NCI-H2171 (cell line): ENCODE measurements around the gene ZNF195.
"Not testable (repeated sequence)": the region's sequence is repeated elsewhere in the genome, so short reads cannot be mapped to it uniquely, and the experiment has no call there.

Experiments
- DNase-seq: peaks from one replicate; lab custom pipeline; 2025; lab: John Stamatoyannopoulos, UW

ZNF195 gene

GRCh38 chr11:3347127-3347526 is 31.8 kb downstream of the ZNF195 start:
- no peak for DNase-seq

DNA sequence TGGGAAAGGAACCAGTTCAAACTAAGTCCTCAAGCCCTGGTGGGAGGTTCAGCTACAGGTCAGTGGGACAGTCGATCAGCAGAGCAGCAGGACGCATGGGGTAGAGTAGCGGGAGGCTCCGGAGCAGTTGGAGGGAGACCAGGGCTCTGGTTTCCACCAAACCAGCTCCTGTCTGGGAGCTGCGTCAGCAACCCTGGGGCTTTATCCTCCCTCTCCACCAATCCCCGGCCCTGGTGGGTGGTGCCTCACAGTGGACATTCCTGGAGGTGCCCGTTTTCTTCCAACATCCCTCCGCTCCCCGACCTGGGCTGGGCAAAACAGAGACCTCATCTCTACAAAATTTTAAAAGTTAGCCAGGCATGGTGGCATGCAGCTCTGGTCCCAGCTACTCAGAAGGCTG is 32.4 kb downstream of the ZNF195 start:
- DNase-seq, result no peak

DNA sequence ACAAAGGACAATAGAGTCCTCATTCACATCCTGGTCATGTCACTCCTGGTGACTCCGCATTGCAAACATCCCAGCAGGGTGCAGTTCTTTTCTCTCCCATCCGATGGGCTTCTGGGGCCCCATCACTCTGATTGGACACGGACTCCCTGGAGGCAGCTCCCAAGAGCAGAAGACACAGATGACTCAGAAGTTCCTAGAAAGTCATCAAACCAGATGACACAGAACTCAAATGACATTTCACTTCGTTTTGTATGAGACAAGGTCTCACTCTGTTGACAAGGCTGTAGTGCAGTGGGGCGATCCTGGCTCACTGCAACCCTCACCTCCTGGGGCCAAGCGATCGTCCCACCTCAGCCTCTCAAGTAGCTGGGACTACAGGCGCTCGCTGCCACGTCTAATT is 33.2 kb downstream of the ZNF195 start:
- no peak for DNase-seq

DNA sequence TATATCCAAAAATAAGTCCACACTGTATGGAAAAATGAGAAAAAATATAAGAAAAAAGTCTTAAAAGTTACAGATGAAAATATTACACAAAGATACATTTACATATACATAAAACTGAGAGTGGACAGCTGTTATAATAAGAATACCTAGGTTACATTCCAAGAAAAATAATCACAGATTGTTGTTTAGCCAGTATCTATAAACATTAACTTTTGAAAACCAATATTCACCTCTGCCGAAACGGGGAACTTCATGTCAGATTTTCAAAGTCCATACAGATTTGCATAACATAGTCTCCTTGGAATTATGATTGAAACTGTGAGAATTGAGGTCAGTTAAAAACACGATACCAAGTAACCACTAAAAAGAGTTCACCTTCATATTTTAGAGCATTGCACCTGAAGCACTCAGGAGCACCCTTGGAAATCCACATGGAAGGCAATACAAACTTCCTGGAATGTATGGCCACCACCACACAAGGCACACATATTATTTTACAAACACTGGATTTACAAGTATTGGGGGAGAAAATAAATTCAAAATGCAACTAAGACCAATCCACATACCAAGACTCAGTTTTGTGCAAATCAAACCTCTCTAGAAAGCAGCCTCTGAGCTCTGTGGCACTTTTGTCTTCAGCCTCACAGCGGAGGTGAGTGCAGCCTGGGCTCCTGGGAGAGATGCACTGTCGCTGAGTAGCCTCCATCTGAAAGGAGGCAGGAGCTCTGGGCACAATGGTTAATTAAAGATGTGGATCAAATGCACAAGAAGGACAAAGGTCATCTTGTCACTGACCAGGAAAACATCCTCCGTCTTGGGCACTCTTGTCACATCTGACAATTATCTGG is 34.4 kb downstream of the ZNF195 start:
- no peak for DNase-seq

GRCh38 chr11:3342709-3343108 is 36.2 kb downstream of the ZNF195 start:
- DNase-seq, result no peak

- no peak for DNase-seq
Measured at GRCh38 chr11:3341298-3341697, 37.6 kb downstream of the ZNF195 start.

DNA sequence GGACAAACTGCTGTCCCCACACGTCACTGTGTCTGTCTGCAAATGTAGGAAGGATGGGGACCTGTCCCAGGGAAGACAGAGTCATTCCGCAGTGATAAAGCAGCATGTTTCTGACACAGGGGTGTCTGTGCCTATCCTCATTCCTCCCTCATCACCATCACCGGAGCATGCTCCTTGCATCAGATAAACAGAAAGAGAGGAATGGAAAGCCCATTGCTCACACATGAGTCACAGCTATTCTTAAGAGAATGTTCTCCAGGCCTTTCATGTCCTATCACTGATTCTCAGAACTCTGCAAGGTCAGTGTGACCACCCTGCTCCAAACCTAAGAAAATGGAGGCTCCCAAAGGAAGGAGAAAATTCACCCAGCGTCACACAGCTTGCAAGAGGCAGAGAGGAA is 38.9 kb downstream of the ZNF195 start:
- DNase-seq, result no peak

DNA sequence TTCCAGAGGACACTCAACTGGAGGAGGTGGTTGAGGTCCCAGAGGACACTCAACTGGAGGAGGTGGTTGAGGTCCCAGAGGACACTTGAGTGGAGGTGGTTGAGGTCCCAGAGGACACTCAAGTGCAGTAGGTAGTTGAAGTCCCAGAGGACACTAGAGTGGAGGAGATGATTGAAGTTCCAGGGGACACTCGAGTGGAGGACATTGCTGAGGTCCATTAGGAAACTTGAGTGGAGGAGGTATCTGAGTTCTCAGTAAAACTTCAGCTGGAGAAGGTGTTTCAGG is 39.7 kb downstream of the ZNF195 start:
- no peak for DNase-seq

DNA sequence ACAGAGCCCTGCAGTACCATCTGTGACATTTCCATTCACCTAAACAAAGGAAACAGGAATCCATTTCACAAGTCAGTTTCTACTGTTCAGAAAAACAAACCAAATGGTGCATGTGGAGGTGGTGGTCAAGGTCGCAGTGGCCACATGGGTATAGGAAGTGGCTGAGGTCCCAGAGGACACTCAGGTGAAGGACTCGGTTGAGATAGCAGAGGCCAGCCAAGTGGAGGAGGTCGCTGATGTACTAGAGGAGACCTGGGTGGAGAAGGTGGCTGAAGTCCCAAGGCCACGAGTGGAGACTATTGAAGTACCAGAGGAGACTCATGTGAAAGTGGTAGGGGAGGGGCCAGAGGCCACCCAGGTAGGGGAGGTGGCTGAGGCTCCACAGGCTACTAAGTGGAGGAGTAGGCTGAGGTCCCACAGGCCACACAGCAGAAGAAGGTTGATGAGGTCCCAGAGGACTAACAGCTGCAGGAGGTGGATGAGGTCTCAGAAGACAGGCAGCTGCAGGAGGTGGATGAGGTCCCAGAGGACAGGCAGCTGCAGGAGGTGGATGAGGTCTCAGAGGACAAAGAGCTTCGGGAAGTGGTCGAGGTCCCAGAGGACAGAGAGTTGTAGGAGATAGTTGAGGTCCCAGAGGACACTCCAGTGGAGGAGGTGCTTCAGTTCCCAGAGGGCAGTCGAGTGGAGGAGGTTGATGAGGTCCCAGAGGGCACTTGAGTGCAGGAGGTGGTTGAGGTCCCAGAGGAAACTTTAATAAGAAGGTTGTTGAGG is 40.2 kb downstream of the ZNF195 start:
- DNase-seq, result no peak

DNA sequence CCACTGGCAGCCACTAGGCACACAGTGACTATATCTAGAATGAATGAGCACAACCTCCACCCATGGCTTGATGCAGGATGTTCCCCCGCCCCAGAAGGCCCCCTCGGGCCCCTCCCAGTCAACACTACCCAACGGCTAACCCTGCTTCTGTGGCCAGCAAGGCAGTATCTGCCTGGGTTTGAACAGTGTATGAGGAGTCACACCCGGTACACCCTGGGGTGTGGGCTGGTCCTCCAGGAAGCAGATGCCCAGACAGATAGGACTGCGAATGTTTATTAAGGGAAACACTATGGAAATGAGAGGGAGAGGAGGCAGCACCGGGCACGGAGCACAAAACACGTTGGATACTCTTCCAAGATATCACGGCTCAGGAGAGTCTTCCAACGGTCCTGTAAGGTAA is 42.5 kb downstream of the ZNF195 start:
- DNase-seq, result not testable (repeated sequence)

DNA sequence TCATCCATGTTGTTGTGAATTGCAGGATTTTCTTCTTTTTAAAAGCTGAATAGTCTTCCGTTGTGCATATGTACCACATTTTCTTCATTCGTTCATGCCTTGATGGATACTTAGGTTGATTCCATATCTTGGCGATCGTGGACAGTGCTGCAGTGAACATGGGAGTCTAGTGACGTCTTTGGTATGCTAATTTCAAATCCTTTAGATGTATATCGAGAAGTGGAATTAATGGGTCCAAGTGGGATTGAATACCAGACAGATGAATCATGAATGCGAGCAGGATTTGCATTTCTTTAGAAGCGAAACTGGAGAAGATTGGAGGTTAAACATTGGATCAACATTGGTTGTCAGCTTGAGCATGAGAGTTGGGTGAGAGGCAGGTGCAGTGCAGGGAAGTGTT is 45.8 kb downstream of the ZNF195 start:
- not testable (repeated sequence) for DNase-seq

- DNase-seq, result not testable (repeated sequence)
Measured at GRCh38 chr11:3331078-3331477, 47.9 kb downstream of the ZNF195 start.

GRCh38 chr11:3330064-3330463 is 48.9 kb downstream of the ZNF195 start:
- DNase-seq, result not testable (repeated sequence)

- not testable (repeated sequence) for DNase-seq
Measured at GRCh38 chr11:3328503-3328902, 50.4 kb downstream of the ZNF195 start.

GRCh38 chr11:3326450-3326849 is 52.5 kb downstream of the ZNF195 start:
- DNase-seq, result not testable (repeated sequence)

GRCh38 chr11:3324724-3325123 is 54.2 kb downstream of the ZNF195 start:
- DNase-seq, result not testable (repeated sequence)
